Mesodermal cell (in vitro differentiated cells): Measurements from ENCODE around the gene DNAJC1.

Experiments used
- H3K27ac ChIP-seq: 2 replicates; pipeline ENCODE4 v1.7.0; 2013; ENCODE audit warnings: mild to moderate bottlenecking, low read depth, low read length, moderate library complexity; ENCODE audit not compliant: severe bottlenecking
- H3K36me3 ChIP-seq: 2 replicates; pipeline ENCODE4 v1.7.1; 2013; ENCODE audit warnings: mild to moderate bottlenecking, low read length, moderate library complexity; ENCODE audit not compliant: control insufficient read depth, insufficient read depth
- H3K4me1 ChIP-seq: one replicate; pipeline ENCODE4 v1.7.1; 2013; ENCODE audit warnings: mild to moderate bottlenecking, low read length; ENCODE audit not compliant: insufficient read depth, control insufficient read depth, poor library complexity, severe bottlenecking
- H3K4me3 ChIP-seq: 2 replicates; pipeline ENCODE4 v1.7.0; 2013; ENCODE audit warnings: low read length, control low read depth, mild to moderate bottlenecking; ENCODE audit not compliant: insufficient read depth, poor library complexity, severe bottlenecking; ENCODE audit errors: extremely low read depth
- H3K9me3 ChIP-seq: 2 replicates; pipeline ENCODE4 v1.7.1; 2013; ENCODE audit warnings: mild to moderate bottlenecking, low read length, moderate library complexity; ENCODE audit not compliant: control insufficient read depth
- WGBS, 2 experiments: methylation state at CpG; one replicate each; pipeline ENCODE4 v1.1.5; 2013; ENCODE audit warnings: missing lambda C conversion rate in 2 of 2; ENCODE audit not compliant: insufficient coverage in 2 of 2; 5-methylcytosine and 5-hydroxymethylcytosine counted together

The DNAJC1 gene

DNA sequence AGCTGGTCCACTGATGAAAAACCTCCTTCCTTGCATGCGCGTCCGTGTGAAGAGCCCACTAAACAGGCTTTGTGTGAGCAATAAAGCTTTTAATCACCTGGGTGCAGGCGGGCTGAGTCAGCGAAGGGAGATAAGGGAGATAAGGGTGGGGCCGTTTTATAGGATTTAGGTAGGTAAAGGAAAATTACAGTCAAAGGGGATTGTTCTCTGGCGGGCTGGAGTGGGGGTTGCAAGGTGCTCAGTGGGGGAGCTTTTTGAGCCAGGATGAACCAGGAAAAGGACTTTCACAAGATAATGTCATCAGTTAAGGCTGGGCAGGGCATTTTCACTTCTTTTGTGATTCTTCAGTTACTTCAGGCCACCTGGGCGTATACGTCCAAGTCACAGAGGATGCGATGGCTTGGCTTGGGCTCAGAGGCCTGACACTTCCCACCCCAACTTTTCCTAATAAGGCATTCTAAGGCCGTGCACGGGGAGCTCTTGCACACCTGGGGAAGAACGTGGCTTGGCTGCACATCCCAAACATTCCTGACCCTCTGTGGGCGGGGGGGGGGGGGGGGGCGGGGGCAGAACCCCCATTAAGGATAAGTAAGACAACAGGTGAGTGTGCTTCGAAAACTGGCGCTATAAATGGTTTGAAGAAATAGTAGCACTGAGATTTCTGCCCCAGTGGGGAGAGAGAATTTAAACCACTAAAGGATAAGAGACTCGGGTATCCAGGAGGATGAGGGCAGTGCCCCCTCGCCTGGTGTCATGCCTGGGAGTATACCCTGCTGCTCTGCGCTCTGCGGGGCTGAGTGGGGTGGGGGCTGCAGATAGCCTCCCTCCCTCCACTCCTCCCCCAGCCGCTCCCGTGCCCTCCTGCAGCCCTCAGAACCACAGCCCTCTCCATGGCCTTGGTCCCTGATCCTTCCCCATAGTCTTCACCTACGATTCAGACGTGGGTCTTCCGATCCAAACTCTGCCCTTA, 251.9 kb downstream of the DNAJC1 start:
- WGBS, 2 experiments = 52 to 61% methylated on average over 10 to 18 of the region's 26 CpGs
- Histone ChIP-seq H3K4me1 (no peaks in the 10 kb centered on the region), H3K36me3 (peaks cover 12% of the 10 kb centered on the region)

DNA sequence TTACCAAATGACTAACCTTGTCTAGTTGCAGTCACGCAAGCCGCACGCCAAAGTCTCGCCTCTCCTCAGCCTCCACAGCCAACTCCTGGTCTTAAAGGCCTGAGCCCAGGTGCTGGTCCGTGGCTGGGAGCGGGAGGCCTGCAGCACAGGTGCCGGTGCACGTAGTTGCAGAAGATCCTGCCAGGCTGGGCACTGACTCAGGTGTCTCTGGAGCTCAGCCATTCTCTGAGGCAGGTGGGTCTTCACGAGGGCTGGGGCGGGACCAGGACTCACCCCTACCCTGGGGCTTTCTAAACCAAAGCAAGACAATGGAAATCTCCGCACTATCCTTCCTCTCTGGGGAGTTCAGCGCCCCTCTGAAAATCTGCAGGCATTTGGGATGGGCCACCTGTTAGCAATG, 253.1 kb downstream of the DNAJC1 start:
- Histone ChIP-seq H3K4me1 (no peaks in the 10 kb centered on the region), H3K9me3 (no peaks in the 10 kb centered on the region), H3K36me3 (peaks cover 14% of the 10 kb centered on the region), H3K27ac (no peak overlapping the region), H3K4me3 (no peak overlapping the region)
- 93 to 94% methylated on average over 7 of the region's 12 CpGs for WGBS, 2 experiments

More for the DNA sequence above, 251.9 kb downstream of the DNAJC1 start:
- no peak overlapping the region for H3K4me3 ChIP-seq
- H3K9me3 ChIP-seq = no peaks in the 10 kb centered on the region
- H3K27ac ChIP-seq = no peak overlapping the region

DNA sequence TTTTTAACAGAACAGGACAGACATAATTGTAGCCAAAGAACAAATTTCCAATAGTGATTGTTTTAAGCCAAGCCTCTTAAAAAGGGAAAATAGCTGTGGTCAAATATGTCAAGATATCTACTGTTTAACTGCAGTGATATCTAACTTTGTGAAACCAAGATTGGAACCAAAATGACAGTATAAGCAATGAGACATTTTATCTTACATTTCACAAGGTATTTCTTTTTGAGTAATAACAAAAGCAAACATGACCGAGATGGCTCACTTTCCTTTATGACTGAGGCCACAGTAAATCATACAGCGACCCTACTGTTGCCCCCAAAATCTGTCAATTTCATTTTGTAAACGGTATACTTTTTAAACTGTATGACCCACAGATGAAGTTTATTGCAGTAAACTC, 253.7 kb downstream of the DNAJC1 start:
- H3K36me3 ChIP-seq = peaks cover 17% of the 10 kb centered on the region
- no peak overlapping the region for H3K4me3 ChIP-seq
- WGBS, 2 experiments = 89 to 100% methylated on average over 3 of the region's 3 CpGs
- H3K9me3 ChIP-seq = no peaks in the 10 kb centered on the region
- no peaks in the 10 kb centered on the region for H3K4me1 ChIP-seq
- H3K27ac ChIP-seq = no peak overlapping the region

DNA sequence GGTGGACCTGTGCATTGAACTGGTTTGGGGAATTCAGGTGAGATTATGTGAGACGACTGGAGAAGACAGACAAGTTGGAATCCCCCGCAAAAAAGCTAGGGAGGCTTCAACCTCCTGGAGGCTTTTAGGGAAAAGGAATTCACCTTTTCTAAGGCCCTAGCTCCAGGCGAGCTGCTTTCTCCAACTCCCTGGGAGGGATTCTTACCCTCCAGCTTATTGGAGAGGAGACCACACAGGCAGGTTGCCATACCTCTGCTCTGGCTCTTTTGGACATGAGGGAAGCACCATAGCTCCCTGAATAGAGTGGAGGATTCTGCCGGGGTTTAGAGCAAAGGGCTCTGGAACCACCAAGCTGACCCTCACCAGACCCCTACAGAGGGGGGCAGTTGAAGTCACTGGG, 255.7 kb downstream of the DNAJC1 start:
- no peak overlapping the region for H3K4me3 ChIP-seq
- H3K4me1 ChIP-seq = no peaks in the 10 kb centered on the region
- H3K9me3 ChIP-seq = no peaks in the 10 kb centered on the region
- no peak overlapping the region for H3K27ac ChIP-seq
- 97 to 100% methylated on average over 2 to 4 of the region's 4 CpGs for WGBS, 2 experiments
- peaks cover 29% of the 10 kb centered on the region for H3K36me3 ChIP-seq

DNA sequence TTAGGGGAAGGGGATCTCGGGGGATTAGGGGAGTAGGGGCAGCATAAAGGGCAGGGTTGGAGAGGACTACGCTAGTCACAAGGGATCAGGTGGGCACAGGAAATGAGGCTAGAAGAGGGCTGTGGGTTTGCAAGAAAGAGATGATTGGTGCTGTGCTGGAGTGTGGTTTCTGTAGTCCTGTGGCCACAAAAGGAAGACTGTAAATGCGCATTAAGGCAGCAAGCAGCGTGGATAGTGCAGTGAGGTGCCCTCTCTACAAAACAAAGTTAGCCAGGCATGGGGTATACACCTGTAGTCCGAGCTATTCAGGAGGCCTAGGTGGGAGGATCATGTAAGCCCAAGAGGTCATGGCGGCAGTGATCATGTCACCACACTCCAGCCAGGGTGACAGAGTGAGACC, 257.4 kb downstream of the DNAJC1 start:
- Histone ChIP-seq H3K4me3 (no peak overlapping the region), H3K4me1 (peaks cover under 1% of the 10 kb centered on the region), H3K27ac (no peak overlapping the region), H3K36me3 (peaks cover 46% of the 10 kb centered on the region), H3K9me3 (no peaks in the 10 kb centered on the region)
- 92 to 94% methylated on average over 4 to 5 of the region's 6 CpGs for WGBS, 2 experiments

DNA sequence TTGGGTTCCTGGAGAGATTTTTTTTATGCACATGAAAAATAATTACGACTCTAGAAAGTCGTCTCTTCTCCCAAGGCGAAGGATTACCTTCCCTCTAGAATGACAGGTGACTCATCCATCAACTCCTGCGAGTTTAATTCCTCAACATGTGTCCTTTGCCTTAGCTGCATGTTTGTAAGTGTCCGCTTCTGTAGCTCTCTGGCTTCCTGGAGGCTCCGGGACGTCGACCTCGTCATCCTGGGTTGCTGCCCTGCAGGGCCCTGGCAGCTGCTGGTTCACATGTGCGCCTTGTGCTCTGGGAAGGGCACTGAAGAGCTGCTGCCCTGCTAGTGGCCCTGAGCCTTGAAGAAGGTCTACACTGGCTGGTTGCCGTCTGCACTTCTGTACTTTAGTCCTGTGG, 259.3 kb downstream of the DNAJC1 start:
- Histone ChIP-seq H3K27ac (no peak overlapping the region), H3K36me3 (peaks cover 60% of the 10 kb centered on the region), H3K4me1 (peaks cover 5% of the 10 kb centered on the region), H3K4me3 (no peak overlapping the region), H3K9me3 (no peaks in the 10 kb centered on the region)
- WGBS, 2 experiments = 91 to 92% methylated on average over 11 of the region's 11 CpGs

DNA sequence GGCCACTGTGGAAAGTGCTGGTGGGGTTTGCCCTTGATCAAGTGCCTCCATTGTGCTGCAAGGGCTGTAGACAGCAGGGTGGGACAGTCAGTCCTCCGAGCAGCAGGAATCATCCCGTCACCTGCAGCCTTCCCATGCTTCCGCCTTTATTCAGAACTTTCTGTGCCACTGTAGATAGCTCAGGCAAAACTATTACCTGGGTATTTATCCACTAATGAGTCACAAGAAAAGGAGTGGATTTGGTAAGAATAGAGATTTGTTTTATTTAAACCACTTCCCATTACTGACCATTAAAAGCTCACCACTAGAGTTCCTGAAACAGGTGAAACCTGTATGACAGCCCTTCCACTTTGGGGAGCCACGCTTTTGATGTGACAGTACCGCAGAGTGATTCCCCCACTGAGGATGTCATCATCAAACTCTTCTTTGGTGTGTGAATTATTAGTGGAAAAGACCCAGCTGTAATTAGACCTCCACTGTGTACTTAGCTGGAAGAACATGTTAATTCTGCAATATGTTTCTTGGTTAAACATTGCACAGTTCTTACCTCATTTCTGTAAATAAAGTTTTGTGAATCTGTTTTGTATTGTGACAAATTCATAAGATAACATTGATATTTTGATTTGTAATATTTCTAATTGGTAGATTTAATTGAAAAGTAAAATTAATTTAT, 260.7 kb downstream of the DNAJC1 start:
- WGBS, 2 experiments = 89 to 100% methylated on average over 2 of the region's 5 CpGs
- peaks cover 5% of the 10 kb centered on the region for H3K4me1 ChIP-seq
- peaks cover 73% of the 10 kb centered on the region for H3K36me3 ChIP-seq
- H3K9me3 ChIP-seq = no peaks in the 10 kb centered on the region
- H3K4me3 ChIP-seq = no peak overlapping the region
- no peak overlapping the region for H3K27ac ChIP-seq

DNA sequence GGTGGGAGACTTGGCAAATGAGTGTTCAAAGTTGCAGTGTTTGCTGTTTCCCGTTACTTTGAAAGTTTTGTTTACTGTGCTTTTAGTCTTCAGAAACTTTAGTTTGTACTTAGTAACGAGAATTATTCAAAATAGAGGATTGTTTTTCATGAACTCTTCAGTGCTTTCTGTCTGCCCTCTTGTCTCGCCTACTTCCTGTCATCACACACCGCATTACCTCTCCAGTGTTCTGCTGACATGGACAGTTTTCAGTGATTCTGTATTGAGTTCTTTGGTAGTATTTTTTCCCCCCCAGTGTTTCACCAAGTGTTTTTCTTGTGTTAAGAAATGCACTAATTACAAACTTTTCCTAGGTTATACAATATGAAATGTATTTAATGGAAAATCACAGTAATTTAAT, 262.5 kb downstream of the DNAJC1 start:
- Histone ChIP-seq H3K27ac (no peak overlapping the region), H3K4me3 (no peak overlapping the region), H3K9me3 (no peaks in the 10 kb centered on the region), H3K36me3 (peaks cover 85% of the 10 kb centered on the region), H3K4me1 (peaks cover 5% of the 10 kb centered on the region)
- WGBS, 2 experiments = 83% methylated on average over 1 of the region's 4 CpGs; no CpG with 5 or more reads in 1 of the 2 experiments

DNA sequence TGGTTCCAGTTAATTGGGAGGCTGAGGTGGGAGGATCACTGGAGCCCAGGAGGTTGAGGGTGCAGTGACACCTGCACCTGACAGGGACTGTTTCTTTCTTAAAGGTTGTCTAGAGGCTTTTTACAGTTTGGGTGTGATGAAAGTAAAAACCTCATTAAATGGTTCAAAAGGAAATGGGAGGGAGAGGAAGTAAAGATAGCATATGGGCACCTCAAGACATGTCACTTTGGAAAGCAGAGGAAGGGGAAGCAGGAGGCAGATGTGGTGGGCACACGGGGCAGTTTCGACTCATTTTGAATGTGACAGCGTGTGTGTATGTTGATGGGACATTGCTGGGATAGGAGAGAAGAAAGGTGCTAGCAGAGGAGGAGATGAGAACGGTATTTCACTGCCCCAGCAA, 266.4 kb downstream of the DNAJC1 start:
- Histone ChIP-seq H3K4me1 (peaks cover 13% of the 10 kb centered on the region), H3K36me3 (peaks cover 68% of the 10 kb centered on the region), H3K4me3 (no peak overlapping the region), H3K9me3 (no peaks in the 10 kb centered on the region), H3K27ac (no peak overlapping the region)
- WGBS, 2 experiments = 96 to 98% methylated on average over 4 of the region's 4 CpGs

DNA sequence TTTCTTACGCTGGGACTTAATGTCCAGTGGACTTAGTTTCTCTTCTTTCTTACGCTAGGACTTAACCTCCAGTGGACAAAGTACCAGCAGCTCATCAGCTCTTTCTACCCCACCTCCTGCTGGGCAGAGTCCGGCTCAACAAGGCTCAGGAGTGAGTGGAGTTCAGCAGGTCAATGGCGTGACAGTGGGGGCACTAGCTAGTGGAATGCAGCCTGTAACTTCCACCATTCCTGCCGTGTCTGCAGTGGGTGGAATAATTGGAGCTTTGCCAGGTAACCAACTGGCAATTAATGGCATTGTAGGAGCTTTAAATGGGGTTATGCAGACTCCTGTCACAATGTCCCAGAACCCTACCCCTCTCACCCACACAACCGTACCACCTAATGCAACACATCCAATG, 269.8 kb downstream of the DNAJC1 start:
- peaks cover 47% of the 10 kb centered on the region for H3K36me3 ChIP-seq
- H3K4me1 ChIP-seq = peaks cover 8% of the 10 kb centered on the region
- WGBS, 2 experiments = 80% methylated on average over 1 of the region's 6 CpGs; no CpG with 5 or more reads in 1 of the 2 experiments
- no peak overlapping the region for H3K27ac ChIP-seq
- H3K9me3 ChIP-seq = no peaks in the 10 kb centered on the region
- H3K4me3 ChIP-seq = no peak overlapping the region
